ENCODE results near the gene LHPP.

The LHPP gene

DNA sequence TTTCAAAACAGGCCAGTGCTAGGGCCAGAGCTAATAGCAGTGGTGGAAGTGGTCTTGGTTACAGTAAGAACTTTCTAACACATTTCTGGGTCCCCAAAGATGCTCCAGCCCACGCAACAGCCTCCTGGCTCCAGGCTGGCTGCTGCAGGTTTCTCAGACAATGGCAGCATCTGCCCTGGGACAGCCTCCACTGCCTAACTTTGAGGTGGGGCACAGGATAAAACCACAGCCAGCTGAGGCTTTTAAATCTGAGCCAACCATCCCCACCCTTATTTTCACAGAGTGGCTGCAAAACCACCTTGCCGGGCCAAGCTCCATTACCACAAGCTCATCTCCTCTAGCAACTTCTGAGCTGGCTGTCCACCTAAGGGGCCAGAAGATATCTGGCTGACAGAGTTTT lies 197.8 kb downstream of the LHPP start:
- DNase-seq, result no peak

DNA sequence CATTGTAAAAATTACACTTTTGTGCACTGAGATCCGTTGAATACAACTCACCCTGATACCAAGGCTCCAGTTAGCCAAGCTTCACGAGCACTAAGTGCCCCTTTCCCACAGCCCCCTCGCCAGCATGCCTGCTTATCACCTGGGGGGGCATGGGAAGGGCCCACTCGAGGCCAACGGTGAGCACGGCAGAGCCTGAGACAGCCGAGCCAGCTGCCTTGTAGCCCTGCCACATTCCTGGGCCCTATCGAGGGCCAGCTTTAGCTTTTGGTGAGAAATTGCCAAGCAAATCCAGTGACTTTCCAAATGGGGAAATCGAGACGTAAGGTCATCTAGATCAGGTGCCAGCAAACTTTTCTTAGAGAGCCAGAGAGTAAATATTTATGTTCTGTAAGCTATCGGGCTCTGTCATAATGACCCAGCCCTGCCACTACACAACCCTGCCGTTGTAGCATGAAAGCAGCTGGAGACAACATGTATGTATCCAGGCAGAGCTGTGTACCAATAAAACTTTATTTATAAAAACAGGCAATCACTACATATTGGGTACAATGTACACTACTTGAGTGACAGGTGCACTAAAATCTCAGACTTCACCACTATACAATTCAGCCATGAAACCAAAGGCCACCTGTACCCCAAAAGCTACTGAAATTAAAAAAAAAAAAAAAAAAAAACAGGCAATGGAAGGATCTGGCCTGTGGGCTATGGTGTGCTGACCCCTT lies 198.9 kb downstream of the LHPP start:
- DNase-seq, result no peak

DNA sequence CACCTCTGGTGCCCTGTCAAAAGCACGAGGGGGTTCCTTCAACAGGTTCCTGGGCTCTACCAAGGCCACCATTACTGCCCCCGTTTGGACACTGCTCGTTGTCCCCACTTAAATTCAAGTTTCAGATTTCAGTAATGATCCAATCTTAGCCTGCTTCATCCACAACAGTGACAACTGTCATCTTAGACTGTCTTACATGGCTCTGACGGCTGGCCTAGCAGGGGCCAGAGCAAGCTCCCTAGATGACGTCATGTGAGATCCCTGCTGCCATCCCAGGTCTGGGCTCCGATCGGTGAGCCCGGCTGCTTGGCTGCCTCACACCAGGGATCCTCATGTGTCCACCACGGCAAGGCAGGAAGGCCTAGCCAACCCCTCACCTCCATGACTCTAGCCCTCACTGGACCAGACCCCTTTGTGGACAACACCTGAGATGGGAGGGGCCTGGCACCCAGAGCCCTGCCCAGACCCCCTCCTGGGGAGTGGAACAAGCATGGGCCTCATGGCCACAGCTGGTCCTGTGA lies 200.1 kb downstream of the LHPP start:
- DNase-seq, result no peak

DNA sequence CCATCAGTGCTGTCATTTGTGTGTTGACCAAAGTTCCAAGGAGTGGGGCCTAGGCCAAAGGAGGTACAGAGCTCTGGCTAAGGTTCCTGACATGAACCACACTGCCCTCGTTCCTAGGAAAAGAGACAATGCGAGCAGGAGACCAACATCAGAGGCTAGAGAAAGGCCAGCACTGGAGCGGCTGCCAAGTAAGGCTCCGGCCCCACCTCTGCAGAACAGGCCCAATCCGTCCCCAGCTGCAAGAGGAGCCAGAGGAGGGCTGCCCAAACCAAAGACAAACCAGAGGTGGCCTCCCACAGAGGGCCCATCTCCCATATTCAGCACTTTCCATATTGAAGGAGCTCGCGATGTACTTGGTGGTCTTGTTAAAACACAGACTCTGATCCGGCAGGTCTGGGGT lies 201.6 kb downstream of the LHPP start:
- DNase-seq, result no peak
